ENCODE results near the gene PPARGC1A. TPM values are rescaled to one million over a fixed set of nuclear protein-coding genes. Genes with fewer than 3 reads are reported as not detected.

Gene PPARGC1A, protein sequence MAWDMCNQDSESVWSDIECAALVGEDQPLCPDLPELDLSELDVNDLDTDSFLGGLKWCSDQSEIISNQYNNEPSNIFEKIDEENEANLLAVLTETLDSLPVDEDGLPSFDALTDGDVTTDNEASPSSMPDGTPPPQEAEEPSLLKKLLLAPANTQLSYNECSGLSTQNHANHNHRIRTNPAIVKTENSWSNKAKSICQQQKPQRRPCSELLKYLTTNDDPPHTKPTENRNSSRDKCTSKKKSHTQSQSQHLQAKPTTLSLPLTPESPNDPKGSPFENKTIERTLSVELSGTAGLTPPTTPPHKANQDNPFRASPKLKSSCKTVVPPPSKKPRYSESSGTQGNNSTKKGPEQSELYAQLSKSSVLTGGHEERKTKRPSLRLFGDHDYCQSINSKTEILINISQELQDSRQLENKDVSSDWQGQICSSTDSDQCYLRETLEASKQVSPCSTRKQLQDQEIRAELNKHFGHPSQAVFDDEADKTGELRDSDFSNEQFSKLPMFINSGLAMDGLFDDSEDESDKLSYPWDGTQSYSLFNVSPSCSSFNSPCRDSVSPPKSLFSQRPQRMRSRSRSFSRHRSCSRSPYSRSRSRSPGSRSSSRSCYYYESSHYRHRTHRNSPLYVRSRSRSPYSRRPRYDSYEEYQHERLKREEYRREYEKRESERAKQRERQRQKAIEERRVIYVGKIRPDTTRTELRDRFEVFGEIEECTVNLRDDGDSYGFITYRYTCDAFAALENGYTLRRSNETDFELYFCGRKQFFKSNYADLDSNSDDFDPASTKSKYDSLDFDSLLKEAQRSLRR
- 0.11 and 0.37 TPM in 2 replicates for total RNA-seq

DNA sequence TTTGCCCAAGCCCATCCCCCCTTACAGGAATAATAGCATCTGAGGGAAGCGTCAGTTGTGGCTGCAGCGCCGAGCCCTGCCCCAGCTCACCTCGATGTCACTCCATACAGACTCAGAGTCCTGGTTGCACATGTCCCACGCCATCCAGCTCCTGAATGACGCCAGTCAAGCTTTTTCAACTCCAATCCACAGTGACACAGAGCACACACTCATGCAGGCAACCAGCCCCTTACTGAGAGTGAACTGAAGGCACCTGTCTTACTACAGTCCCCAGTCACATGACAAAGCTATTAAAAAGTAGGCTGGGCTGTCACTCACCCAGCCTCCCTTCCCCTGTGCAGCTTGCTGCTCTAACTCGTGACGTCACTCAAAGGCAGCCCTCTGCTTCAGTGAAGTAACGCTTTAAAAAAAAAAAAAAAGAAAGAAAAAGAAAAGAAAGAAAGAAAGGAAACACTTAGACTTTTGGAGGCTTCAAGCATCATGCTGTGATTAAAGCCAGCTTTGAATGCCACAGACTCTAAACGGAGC is at the start of gene PPARGC1A:
Gene PPARGC1A, minus strand, starts transcription at position 234 of the 528 bp plus-strand sequence. Its CDS starts 90 bp downstream, at position 144.

All from uterine smooth muscle cell (primary cell).